PFSK-1 (cell line): ENCODE data around the gene PTH1R.

ENCODE experiments used
- FOXP2 ChIP-seq: optimal IDR thresholded peaks from 2 replicates; pipeline ENCODE3; 2011; ENCODE audit warnings: borderline replicate concordance, control low read depth, inconsistent platforms; ENCODE audit not compliant: insufficient read depth; ENCODE audit errors: extremely low read length, extremely low read depth
- POLR2AphosphoS5 ChIP-seq: IDR thresholded peaks from 2 replicates; pipeline ENCODE4 v1.6.1; 2012; ENCODE audit warnings: low read depth, mild to moderate bottlenecking, control low read depth, low read length, moderate library complexity
- SIN3A ChIP-seq: IDR thresholded peaks from 2 replicates; pipeline ENCODE4 v1.6.1; 2012; ENCODE audit warnings: mild to moderate bottlenecking, low read length, moderate library complexity, borderline replicate concordance; ENCODE audit not compliant: insufficient read depth
- TAF1 ChIP-seq: IDR thresholded peaks from 2 replicates; pipeline ENCODE4 v1.6.1; 2012; ENCODE audit warnings: low read length, control low read depth, borderline replicate concordance; ENCODE audit not compliant: insufficient read depth
- TF ChIP-seq, protein P1 (sequence below), 2 experiments: IDR thresholded peaks; 2 replicates each; pipeline versions ENCODE4 v1.6.1 to v1.8.0; 2011 to 2012; ENCODE audit warnings: low read depth in 2 of 2, low read length in 2 of 2, control low read depth in 1 of 2, inconsistent platforms in 1 of 2, mild to moderate bottlenecking in 1 of 2, moderate library complexity in 1 of 2; ENCODE audit not compliant: insufficient read depth in 1 of 2

Gene PTH1R

DNA sequence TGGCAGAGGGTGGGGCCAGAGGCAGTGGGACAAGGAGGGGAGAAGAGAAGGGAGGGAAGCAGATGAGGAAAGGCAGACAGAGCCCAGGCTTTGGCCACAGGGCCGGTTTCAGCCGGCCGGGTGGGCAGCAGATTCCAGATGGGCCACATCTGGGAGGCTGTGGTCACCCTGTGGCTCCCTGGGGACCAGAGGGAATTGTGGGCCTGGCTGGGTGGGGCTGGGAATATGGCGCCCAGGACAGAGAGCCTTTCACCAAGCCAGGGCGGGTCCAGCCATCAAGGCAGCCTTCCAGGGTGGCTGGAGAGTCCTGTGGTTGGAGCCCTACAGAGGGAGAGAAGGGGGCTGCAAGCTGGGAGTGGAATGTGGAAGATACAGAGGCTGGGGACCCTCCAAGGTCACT lies 18.9 kb downstream of the PTH1R start:
- no peak for TF ChIP-seq TAF1
- TF ChIP-seq, protein P1, sequence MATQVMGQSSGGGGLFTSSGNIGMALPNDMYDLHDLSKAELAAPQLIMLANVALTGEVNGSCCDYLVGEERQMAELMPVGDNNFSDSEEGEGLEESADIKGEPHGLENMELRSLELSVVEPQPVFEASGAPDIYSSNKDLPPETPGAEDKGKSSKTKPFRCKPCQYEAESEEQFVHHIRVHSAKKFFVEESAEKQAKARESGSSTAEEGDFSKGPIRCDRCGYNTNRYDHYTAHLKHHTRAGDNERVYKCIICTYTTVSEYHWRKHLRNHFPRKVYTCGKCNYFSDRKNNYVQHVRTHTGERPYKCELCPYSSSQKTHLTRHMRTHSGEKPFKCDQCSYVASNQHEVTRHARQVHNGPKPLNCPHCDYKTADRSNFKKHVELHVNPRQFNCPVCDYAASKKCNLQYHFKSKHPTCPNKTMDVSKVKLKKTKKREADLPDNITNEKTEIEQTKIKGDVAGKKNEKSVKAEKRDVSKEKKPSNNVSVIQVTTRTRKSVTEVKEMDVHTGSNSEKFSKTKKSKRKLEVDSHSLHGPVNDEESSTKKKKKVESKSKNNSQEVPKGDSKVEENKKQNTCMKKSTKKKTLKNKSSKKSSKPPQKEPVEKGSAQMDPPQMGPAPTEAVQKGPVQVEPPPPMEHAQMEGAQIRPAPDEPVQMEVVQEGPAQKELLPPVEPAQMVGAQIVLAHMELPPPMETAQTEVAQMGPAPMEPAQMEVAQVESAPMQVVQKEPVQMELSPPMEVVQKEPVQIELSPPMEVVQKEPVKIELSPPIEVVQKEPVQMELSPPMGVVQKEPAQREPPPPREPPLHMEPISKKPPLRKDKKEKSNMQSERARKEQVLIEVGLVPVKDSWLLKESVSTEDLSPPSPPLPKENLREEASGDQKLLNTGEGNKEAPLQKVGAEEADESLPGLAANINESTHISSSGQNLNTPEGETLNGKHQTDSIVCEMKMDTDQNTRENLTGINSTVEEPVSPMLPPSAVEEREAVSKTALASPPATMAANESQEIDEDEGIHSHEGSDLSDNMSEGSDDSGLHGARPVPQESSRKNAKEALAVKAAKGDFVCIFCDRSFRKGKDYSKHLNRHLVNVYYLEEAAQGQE (IDR thresholded peaks at IDR 0.05; ENCODE audit: insufficient read depth in 1 of 2, low read depth in 2 of 2, low read length in 2 of 2), result no peak
- TF ChIP-seq POLR2AphosphoS5, result no peak
- no peak for TF ChIP-seq FOXP2
- no peak for TF ChIP-seq SIN3A

GRCh38 chr3:46897031-46897430 lies 19.5 kb downstream of the PTH1R start:
- TF ChIP-seq, protein P1 (IDR thresholded peaks at IDR 0.05; ENCODE audit: insufficient read depth in 1 of 2, low read depth in 2 of 2, low read length in 2 of 2), result no peak
- TF ChIP-seq POLR2AphosphoS5 (no peak), TAF1 (no peak), SIN3A (no peak), FOXP2 (no peak)

DNA sequence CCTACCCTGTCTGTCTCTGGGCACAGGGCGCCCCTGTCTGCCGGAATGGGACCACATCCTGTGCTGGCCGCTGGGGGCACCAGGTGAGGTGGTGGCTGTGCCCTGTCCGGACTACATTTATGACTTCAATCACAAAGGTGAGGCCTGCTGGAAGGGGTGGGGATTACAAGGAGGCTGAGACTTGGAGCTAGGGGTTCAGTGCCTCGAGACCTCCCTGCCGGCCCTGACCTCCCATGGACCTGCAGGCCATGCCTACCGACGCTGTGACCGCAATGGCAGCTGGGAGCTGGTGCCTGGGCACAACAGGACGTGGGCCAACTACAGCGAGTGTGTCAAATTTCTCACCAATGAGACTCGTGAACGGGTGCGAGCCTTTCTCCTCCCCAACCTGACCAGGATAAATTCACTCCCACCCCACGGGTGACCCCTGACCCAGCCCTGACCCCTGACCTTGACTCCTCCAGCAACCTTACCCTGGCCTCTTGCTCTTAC lies 20.4 kb downstream of the PTH1R start:
- no peak for TF ChIP-seq POLR2AphosphoS5
- TF ChIP-seq, protein P1 (IDR thresholded peaks at IDR 0.05; ENCODE audit: insufficient read depth in 1 of 2, low read depth in 2 of 2, low read length in 2 of 2), result no peak
- no peak for TF ChIP-seq TAF1
- TF ChIP-seq SIN3A, result no peak
- no peak for TF ChIP-seq FOXP2

GRCh38 chr3:46898321-46899150 lies 21.0 kb downstream of the PTH1R start:
- no peak for TF ChIP-seq TAF1
- no peak for TF ChIP-seq POLR2AphosphoS5
- TF ChIP-seq, protein P1 (IDR thresholded peaks at IDR 0.05; ENCODE audit: insufficient read depth in 1 of 2, low read depth in 2 of 2, low read length in 2 of 2), result no peak
- no peak for TF ChIP-seq SIN3A
- no peak for TF ChIP-seq FOXP2
